Ureter (tissue), 1 donor: ENCODE results near the gene CAMKV. TPM values are rescaled to one million over a fixed set of nuclear protein-coding genes. Genes with fewer than 3 reads are reported as not detected.

ENCODE experiments used
- DNase-seq: peaks from one replicate; pipeline ENCODE4 v3.0.0-alpha.2; 2020; ENCODE audit warnings: low spot score
- total RNA-seq: library from RNA; stranded (reverse); gene quantifications from one replicate; pipeline ENCODE4 v1.2.4, GENCODE V29; 2023
- donor health status: DM: yes; HTN: yes; CAD: no.

Gene CAMKV
- total RNA-seq, 1 donor from 2014 or later = not detected

DNA sequence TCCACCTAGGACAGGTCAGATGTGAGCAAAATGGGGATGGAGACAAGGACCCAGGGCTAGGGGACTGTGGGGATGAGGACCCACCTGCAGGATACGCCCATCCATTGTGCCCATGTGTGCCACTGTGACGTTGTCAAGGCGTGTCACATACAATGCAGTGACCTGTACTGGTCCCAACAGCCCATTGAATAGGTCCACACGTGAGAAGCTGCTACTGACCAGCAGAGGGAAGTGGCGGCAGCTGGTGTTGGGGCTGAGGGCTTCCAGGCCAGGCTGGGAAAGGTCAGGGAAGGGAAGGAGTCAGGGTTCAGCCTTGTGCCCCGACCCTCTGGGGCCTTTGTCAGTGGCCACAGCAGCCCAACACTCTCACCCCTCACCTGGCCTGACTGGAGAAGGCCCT is 29.3 kb upstream of the CAMKV start:
- no peak for DNase-seq

DNA sequence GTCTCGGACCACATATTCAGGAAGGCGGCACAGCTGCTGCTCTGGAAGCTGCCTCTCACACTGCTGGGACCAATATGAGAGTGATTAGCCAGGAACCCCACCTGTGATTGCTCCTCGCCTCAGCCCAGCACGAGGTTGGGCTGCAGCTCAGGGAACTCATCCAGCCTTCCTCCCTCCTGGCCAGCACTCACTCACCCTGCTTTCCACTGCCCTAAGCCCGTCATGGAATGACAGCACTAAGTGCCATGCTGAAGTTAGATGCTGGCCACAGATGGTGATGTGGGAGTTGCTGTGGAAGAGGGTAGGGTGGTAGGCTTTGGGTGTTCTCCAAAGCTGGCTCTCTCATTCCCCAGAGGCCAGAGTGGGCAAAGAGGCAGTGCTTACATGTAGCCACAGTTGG is 26.6 kb upstream of the CAMKV start:
- DNase-seq = no peak

DNA sequence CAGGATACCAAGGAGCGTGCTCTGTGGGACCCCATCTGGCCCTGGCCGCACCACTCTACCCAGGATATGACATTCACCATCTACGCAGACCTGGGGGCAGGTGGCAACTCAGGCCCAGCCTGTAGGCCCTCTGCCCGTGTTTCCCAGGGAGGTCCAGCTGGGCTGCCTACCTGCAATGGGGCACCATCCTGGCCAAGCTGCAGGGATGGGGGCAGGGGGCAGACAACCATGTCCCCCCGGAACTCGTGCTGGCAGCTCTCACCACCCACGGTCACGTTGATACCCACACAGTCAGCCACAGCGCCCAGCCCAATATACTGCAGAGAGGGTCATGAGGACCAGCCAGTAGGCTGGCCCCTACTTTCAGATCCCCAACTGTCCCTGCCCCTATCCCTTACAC is 26.1 kb upstream of the CAMKV start:
- DNase-seq = no peak

DNA sequence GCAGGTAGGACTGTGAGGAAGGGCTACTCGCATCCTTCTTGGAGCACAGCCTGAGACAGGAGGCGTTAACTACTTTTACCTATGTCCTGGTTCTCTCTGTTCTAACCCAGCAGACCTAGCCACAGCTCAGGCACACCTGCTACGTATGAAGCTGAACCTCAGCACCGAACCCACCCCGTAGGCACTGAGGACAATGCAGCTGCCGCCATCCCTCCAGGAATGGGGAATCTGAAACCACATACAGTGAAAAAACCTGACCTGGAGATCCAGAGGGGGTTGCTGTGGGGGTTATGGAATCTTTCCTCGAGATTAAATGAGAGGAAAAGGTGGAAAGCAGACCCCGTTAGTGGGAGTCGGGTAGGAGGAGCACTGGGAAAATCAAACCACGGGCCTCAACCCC is 19.6 kb upstream of the CAMKV start:
- DNase-seq = no peak

DNA sequence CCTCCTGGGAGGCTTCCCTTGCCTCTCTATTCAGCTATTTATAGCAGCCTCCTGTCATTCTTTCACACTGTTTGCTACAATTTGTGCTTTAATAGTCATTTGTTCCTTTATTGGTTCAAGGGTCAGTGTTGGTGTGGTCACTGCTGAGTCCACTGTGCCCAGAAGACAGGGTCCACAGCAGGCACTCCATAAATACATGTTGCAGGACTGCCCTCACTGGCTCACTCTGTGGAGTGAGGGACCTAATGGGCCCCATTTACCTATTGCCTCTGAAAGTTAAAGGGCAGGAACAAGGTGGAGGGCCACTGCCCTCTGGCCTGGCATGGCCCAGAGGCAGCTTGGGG is 17.2 kb upstream of the CAMKV start:
- DNase-seq = no peak

DNA sequence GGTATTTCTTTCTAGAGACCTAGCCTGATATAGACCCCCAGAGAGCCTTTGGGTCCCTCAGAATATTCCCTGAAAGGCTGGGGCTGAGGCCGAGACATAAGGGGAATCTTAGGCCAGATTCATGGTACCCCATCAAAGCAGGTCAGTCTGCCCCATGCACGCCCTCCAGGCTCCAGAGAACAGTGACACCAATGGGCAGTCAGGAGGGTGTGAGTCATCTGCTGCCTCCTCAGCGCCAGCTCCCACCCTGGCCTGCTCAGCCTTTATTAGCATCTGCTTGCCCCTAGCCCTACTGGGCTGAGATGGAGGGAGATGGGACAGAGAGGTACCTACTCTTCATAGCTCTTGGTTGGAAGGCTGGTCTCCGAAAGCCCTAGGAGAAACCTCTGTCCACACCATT is 14.3 kb upstream of the CAMKV start:
- DNase-seq = no peak

DNA sequence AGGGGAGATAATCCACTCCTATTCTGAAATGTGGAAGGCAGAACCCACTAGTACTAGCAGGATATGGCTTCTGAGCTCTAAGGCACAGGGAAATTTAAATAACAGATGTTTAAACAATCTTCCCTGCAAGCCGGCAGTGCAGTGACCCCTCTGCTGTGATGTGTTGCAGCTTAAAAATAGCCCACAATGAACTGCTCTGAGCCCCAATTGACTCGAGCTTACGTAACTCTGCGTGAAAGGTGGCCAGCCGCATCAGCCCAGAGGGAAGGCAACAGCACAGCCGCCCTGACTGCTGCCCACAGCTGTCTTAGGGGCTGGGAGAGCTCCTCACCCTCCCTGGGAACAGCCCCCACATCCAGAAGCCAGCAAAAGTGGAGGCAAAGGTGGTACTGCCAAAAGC is 12.5 kb upstream of the CAMKV start:
- no peak for DNase-seq

DNA sequence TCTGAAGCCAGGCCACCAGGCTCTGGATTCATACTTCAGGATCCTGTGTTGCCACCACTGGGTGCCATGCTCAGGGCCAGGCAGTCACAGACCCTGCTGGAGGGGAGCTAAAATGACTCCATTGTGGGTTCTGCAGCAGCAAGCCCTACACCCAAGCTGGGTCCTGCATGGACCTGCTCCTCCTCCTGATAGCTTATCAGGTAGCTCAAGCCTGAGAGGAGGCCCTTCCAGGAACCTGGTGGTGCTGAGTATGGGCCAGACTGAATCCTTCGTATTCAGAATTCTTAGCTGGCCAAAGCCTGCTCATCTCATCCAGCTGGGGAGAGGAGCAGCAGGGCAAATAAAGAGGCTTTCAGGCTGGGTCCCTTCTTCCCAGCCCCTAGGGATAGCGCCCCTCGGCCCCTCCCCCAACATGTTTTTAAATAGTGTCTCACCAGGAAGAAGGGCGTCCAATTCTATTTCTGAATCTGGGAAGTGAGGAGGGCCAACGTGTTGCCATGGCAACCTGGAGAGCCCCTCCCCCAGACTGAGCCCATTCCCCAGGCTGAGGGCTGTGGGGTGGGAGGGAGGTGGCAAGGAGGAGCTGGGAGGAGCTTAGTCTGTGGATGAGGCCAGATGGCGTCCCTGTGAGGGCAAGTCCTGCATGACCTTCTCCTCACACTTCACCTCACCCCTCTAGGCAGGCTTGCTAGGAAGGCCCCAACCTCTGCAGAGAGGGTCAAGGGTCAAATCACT is 11.0 kb upstream of the CAMKV start:
- no peak for DNase-seq

DNA sequence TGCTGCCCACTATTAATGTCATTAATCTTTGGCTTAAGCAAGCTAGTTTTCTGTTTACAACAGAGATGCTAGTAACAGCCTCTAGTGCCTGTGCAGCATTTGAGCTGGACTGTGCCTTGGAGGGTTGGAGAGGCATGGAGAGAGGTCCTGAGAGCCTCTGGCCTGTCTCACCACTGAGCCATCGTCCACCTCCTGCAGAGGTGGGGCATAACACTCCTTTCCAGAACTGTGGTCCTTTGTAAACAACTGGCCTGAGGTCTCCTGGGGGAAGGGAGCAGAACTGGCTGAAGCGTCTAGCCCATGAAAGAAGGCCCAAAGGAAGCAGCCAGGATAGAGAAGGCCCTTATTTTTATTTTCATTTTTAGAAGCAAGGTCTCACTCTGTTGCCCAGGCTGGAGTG is 10.0 kb upstream of the CAMKV start:
- DNase-seq = no peak

DNA sequence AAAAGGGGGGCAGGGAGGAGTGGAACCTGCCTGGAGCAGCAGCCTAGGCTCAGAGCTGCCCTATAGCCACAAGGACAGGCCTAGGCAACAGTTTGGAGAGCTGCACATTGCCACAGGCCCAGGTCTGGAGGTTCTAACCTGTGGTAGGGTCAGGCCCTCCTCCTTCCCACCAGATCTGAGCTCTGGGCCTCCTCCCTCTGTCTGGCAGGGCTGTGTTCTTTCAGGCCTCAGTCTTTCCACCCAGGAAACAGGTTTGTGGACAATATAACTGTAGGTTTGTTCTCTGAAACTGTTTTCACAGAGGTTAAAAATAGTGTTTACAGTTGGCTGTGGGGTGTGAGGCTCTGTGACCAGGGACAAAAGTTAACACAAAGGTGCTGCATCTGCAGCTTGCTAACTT is 9.0 kb upstream of the CAMKV start:
- no peak for DNase-seq

DNA sequence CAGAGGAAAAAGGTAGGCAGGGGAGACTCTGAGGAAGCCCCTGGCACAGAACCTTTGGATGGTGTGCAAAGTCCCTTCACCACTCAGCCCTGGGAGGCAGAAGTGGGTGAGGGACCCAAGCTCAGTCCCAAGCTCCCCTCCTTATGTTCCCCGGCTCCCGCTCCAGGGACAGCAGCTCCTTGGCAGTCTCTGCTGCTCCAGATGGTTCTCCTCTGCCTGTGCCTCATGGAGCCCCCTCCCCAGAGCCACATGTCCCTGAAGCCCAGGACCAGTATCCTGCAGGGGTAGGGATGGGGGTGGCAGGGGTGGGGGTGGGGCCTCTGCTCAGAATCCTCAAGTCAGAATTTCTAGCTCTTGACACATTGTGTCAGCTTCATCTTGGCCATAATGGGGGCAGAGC is 8.0 kb upstream of the CAMKV start:
- DNase-seq = no peak

DNA sequence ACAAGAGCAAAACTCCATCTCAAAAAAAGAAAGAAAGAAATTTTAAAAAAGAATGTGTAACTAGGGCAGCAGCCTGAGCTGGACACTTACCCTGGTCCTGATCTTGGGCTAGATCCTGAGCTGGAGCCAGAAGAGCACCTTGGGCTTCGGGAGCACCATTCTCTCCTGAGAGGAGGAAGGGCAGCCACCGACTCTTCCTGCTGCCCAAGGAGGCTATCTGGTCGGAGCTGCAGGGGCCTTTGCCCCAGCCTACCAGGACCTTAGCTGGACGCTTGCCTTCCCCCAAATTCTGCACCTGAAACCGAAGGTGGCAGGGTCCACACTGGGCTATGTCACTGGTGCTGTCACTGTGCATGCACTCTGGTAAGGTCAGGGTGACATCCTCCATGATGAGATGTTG is 6.9 kb upstream of the CAMKV start:
- DNase-seq = no peak

DNA sequence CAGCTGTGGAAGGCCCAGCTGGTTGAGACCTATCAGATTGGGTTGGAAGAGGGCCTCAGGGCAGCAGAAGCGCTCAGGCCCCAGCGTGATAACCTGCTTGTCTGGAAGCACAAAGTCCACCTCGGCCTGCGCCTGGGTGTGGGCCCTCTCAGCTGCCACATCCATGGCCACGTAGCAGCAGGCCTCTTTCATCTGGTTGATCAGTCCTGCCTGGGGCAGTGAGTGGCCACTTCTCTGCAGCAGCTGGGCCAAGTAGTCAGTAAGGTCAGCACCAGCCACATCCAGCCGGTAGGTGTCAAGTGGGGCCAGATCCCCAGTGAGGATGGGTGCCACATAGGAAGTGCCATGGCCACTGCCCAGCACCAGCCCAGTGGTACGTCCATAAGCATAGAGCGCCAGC is 3.9 kb upstream of the CAMKV start:
- DNase-seq = no peak

DNA sequence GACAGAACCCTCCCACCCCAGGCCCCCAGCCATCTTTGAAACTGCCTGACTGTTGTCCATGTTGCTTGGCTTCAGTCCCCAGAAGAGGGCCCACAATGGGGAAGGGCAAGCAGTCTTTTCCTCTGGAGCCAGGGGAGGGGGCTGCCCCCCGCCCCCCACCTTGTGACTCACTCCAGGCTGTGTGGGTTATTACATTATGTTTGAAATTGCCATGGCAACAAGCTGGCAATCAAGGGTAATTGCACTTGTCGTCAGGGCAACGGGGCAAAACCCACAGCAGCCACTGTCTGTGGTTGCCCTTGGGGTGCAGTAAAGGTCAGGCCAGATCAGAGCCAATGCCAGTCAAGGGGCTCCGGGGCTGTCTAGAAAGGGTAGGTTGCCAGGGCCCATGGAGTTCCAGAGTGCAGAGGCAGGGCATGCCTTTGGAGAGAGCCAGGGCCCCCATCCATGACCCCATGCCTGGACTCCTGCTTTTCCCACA is 3.1 kb upstream of the CAMKV start:
- no peak for DNase-seq

DNA sequence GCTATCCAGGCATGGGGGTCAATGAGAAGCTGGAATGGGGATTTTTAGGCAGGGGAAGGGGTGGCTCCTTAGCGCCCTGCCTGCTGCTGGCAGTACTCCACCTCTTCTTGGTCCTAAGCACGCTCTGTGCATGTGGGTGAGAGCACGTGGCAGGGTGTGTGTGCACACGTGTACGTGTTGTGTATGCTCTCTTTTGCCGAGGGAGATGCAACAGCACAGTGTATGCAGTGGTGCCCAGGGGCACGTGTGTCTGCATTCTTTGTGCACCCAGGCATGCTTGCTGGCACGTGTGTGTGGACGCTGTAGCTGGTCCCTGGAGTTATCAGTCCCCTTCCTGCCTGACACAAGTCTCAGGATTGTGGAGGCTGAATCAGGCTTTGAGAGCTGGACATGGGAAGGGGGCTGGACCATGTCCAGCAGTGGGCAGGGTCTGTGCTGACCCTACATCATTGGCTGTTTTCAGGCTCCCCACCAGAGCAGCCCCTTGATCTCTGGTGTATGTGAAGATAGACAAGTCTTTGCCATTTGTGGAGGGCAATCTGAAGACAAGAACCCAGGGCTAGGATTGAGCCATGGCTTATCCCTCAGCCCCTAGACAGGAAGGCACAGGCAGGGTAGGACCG is 1.9 kb upstream of the CAMKV start:
- DNase-seq = no peak

DNA sequence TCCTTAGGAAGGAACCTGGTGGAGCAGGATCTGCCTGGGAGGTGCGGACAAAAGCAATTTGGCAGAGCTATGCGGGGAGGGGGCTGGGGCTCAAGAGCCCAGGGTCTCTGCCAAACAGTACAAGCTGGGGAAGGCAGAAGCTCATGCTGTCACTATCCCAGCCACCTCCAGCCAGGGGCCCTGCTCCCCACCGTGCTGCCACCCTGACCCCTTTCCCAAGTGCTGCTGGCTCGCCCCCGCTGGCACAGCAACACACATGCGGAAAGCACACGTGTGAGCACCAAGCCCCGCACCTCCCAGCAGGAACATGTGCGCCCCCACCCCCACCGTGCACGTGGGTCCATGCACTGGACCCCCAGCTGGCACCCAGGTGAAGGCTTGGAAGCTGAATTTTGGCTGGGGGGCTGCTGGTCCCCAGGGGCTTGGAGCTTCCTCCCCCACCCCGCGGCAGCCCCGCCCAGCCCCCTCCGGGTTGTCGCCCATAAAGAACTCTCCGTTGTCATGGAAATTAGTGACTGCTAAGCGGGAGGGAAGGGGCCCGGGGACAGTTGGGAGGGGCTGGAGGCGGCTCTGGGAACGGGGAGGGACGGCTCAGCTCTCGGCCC is 742 bp downstream of the CAMKV start:
- DNase-seq = no peak

DNA sequence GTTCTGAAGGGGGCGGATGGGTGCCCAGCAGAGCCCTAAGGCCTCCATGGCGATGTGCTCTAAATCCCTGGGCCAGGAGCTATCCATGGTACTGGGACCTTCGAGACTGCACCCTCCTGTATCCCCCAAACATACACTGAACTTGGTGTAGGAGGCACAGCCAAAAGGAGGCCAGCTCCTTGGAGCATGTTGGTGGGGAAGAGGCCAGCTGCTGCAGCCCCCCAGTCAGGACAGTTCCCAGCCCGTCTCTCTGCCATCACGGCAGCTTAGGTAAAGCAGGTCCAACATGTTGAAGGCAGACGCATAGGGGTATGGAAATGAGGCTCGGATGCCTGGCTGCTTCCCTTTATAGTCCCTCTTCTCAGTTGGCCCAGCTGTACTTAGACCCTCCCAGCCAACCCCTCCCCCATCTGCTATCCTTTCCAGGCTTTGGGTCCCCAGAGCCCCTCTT is 1.8 kb downstream of the CAMKV start:
- DNase-seq = no peak

DNA sequence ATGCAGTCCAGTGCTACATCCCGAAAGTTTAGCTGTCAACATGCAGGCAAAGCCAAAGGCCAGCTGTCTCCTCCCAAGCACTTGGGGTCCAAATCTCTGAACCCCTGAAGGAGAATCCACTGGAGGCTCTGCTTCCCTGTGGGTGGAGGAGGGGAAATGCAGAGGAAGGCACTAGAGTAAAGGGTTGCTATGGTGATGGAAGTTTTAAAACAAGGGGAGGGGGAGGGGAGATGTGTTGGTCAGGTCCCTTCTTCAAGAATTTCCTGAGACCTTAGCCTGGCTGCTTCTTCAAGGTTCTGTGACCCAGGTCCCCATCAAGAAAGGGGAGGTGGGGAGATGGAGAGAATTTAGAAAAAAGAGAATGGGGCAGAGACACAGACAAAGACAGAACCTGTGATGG is 2.3 kb downstream of the CAMKV start:
- DNase-seq = no peak

DNA sequence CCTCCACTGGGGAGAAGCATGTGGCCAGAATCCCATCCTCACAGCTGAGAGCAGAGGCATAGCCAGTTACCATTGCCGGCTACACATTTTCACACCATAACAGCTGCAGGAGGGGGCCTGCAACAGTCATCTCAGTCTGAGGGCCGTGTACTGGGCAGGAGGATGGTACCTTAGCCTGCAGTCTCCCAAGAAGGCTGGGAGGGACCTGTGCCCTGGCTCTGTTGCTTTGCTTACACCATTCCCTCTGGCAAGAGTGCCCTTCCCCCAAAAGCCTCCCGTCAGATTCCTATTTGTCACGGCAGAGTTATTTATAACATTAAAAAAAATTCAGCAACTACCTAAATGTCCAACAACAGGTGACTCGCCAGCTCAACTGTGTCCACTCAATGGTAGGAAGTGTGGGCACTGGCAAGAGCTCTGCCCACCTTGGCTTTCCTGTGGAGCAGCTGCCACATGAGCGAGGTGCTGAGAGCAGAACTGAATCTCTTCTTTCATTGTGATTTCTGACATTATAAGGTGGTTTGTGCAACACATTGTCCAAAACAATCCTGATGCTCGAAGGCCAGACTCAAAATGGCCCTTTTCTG is 4.4 kb downstream of the CAMKV start:
- no peak for DNase-seq

DNA sequence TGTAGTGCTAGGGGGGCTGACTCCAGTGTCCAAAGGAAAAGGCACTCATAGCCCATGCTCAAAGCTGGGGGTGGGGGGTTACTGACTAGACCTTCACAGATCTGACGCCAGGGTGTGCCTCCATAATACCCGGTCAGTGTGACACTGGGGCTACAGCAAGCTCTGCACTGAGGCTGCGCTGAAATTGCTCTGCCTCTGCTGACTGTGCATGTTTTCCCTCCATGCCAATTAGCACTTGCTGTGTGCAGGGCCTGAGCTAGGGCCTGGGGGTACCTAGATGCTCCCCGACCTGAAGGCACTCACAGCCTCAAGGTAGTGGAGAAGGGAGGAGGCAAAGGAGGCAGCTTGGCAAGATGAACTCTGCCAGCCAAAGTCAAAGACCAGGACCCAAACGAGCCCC is 5.2 kb downstream of the CAMKV start:
- DNase-seq = no peak

DNA sequence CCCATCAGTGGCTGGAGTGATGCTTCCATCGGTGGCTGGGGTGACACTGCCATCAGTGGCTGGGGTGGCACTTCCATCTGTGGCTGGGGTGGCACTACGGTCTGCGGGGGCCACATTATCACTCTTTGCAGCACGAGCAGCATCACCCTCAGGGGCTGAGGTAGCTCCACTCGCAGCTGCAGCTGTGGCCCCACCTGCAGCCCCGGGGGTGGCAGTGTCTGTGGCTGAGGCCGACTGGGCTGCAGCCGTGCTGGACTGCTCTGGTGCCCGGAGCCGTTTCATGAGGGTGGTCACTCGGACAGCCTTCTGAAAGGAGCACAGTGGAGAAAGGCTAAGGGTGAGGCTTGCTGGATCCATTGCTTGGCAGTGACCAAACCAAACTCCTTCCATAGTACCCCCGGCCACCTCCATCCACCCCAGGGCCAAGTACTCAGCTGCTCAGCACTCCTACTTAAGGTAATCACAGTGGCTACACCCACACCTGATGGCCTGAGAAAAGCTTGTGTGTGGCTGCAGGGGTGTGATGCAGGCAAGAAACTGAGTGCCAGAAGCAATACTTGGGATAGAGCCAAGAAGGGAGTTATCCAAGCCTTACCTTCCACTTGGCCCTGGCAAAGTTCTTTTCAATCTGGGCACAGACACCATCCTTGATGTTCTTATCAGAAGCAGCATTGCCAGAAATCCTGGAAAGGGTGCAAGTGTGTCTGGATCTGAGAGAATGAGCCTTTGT is 10.0 kb downstream of the CAMKV start:
- DNase-seq = no peak
